Right lobe of liver (tissue), 4 donors: ENCODE measurements around the gene CELSR1.

Source experiments
- POLR2A ChIP-seq: fragments of 450-650 bp; IDR thresholded peaks from one replicate; pipeline ENCODE4 v1.6.1; 2017; ENCODE audit warnings: antibody characterized with exemption, mild to moderate bottlenecking
- TF ChIP-seq, protein P1 (sequence below), 4 donors: fragments of 200-600 bp in 3 of 4; fragments of 450-650 bp in 1 of 4; IDR thresholded peaks; one replicate each; pipeline versions ENCODE4 v1.5.1 to v1.8.0; 2016 to 2022; ENCODE audit warnings: antibody characterized with exemption in 4 of 4, mild to moderate bottlenecking in 2 of 4
- donor health status: DM: no; HTN: no; CAD: no.
- donor health status: DM: no; HTN: no; CAD: no.
- donor health status: DM: no; HTN: yes; CAD: no.

DNA sequence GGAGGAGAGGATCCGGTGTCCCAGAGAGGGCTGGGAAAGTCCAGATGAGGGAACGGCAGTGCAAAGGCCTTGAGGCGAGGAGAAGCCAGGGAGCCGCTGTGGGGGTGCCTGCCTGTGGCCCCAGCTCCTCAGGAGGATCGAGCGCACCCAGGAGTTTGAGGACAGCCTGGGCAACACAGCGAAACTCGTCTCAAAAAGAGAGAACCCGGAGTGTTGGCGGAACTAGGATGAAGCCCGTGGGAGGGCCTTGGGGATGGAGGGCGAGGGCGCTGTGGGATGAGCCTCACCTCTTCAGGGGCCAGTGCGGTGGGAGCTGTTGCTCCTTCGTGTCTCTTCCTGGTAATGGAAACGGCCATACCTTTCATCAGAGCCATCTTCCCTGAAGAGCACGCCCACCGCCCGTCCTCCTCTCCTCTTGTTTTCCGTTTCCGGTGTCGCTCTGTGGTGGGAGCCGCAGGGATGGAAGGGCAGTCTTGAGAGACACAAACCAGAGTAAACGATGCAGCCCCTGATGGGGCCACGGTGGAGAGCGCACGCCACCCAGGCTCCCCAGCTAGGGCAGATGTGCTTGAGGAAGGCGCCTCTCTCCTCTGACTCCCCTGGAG lies 186.2 kb downstream of the CELSR1 start:
- TF ChIP-seq, protein P1, sequence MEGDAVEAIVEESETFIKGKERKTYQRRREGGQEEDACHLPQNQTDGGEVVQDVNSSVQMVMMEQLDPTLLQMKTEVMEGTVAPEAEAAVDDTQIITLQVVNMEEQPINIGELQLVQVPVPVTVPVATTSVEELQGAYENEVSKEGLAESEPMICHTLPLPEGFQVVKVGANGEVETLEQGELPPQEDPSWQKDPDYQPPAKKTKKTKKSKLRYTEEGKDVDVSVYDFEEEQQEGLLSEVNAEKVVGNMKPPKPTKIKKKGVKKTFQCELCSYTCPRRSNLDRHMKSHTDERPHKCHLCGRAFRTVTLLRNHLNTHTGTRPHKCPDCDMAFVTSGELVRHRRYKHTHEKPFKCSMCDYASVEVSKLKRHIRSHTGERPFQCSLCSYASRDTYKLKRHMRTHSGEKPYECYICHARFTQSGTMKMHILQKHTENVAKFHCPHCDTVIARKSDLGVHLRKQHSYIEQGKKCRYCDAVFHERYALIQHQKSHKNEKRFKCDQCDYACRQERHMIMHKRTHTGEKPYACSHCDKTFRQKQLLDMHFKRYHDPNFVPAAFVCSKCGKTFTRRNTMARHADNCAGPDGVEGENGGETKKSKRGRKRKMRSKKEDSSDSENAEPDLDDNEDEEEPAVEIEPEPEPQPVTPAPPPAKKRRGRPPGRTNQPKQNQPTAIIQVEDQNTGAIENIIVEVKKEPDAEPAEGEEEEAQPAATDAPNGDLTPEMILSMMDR (IDR thresholded peaks at IDR 0.05), result no peak
- no peak for TF ChIP-seq POLR2A
